Right cardiac atrium (tissue), 5 donors: ENCODE measurements around the gene STK32A. TPM values are rescaled to one million over a fixed set of nuclear protein-coding genes. Genes with fewer than 3 reads are reported as not detected.

ENCODE experiments used
- ATAC-seq, 2 donors: fragments of 200-7000 bp; cut with Tn5 transposase; one replicate each; pipeline versions ENCODE4 v1.8.0 to v1.9.1; 2020; ENCODE audit warnings: moderate library complexity in 2 of 2, mild to moderate bottlenecking in 1 of 2
- DNase-seq, 3 donors: peaks; one replicate each; pipeline ENCODE4 v3.0.0-alpha.2; 2020
- H3K27ac ChIP-seq: one replicate; pipeline ENCODE4 v1.5.1; 2013; ENCODE audit warnings: mild to moderate bottlenecking, low read length, control low read depth, moderate library complexity
- H3K27me3 ChIP-seq: one replicate; pipeline ENCODE4 v1.6.1; 2013; ENCODE audit not compliant: control insufficient read depth, insufficient read depth
- H3K4me1 ChIP-seq: one replicate; pipeline ENCODE4 v1.6.1; 2013; ENCODE audit warnings: low read length; ENCODE audit not compliant: control insufficient read depth, insufficient read depth
- H3K4me3 ChIP-seq: one replicate; pipeline ENCODE4 v1.5.1; 2013; ENCODE audit warnings: low read length, control low read depth
- H3K9me3 ChIP-seq: one replicate; pipeline ENCODE4 v1.6.1; 2013; ENCODE audit warnings: low read length; ENCODE audit not compliant: control insufficient read depth
- WGBS: extraction: QIAGEN DNeasy Blood & Tissue Kit; methylation state at CpG from one replicate; pipeline ENCODE4 v1.1.7; 2013; 5-methylcytosine and 5-hydroxymethylcytosine counted together
- intact Hi-C, 4 donors: fragments of 100-400 bp; cut with DNase I; formaldehyde crosslinking; loops; one replicate each; pipeline versions ENCODE4 v1.11.0 to v1.14.0; 2022 to 2023
- polyA plus RNA-seq: library from polyadenylated mRNA; stranded (reverse); fragments of 200-250 nt; gene quantifications from one replicate; pipeline ENCODE4 v1.2.3, GENCODE V29; 2013
- total RNA-seq, 4 donors: library from RNA; stranded (reverse); fragmentation: NEBNext Ultra II Directional; extraction: Animal tissue kit (Norgen Biotek cat#: 25700); gene quantifications; one replicate each; pipeline ENCODE4 v1.2.1, GENCODE V29; 2021
- donor health status: healthy with polysubstance abuse.
- donor health status: DM: no; HTN: yes; CAD: no.
- donor health status: DM: no; HTN: no; CAD: no.
- donor health status: DM: no; HTN: yes; CAD: no; lungs with severe emphysema.
- donor health status: DM: yes; HTN: yes; CAD: no.

Gene STK32A
- total and polyA plus RNA-seq, 5 donors: 0.81 to 2.9 (median 1.9) TPM

GRCh38 chr5:147427521-147428401, 192.9 kb downstream of the STK32A start:
- Histone ChIP-seq H3K9me3 (no peaks in the 10 kb centered on the region), H3K27me3 (no peaks in the 10 kb centered on the region), H3K27ac (peak overlapping the region; percentile 38), H3K4me1 (peaks cover 12% of the 10 kb centered on the region), H3K4me3 (no peak overlapping the region)
- ATAC-seq (peak; percentile 74 to 75), DNase-seq (peak in 2 of 3 donors; percentile 41 to 44)
- 35% methylated on average over 1 of the region's 1 CpG for WGBS
- intact Hi-C loops: no loop called here

- Histone ChIP-seq H3K4me3 (no peak overlapping the region), H3K9me3 (no peaks in the 10 kb centered on the region), H3K27me3 (no peaks in the 10 kb centered on the region), H3K27ac (no peak overlapping the region), H3K4me1 (peaks cover 12% of the 10 kb centered on the region)
- intact Hi-C loops: no loop called here
- WGBS: 92% methylated on average over 2 of the region's 2 CpGs
- no peak for ATAC-seq
- no peak for DNase-seq
Observed at GRCh38 chr5:147430628-147431027, 195.8 kb downstream of the STK32A start.

GRCh38 chr5:147431586-147431985, 196.8 kb downstream of the STK32A start:
- no peak overlapping the region for H3K27ac ChIP-seq
- DNase-seq: no peak
- H3K4me3 ChIP-seq: no peak overlapping the region
- intact Hi-C loops: no loop called here
- WGBS: 70% methylated on average over 3 of the region's 3 CpGs
- peaks cover 16% of the 10 kb centered on the region for H3K4me1 ChIP-seq
- H3K9me3 ChIP-seq: no peaks in the 10 kb centered on the region
- H3K27me3 ChIP-seq: no peaks in the 10 kb centered on the region
- ATAC-seq: no peak

GRCh38 chr5:147432323-147432722, 197.5 kb downstream of the STK32A start:
- peaks cover 20% of the 10 kb centered on the region for H3K4me1 ChIP-seq
- no peaks in the 10 kb centered on the region for H3K9me3 ChIP-seq
- no peak overlapping the region for H3K27ac ChIP-seq
- intact Hi-C loops: no loop called here
- WGBS: 34% methylated on average over 4 of the region's 4 CpGs
- ATAC-seq (no peak), DNase-seq (no peak)
- H3K4me3 ChIP-seq: no peak overlapping the region
- no peaks in the 10 kb centered on the region for H3K27me3 ChIP-seq

- Histone ChIP-seq H3K27me3 (no peaks in the 10 kb centered on the region), H3K9me3 (no peaks in the 10 kb centered on the region), H3K27ac (no peak overlapping the region), H3K4me1 (peaks cover 17% of the 10 kb centered on the region), H3K4me3 (no peak overlapping the region)
- DNase-seq: no peak
- intact Hi-C loops: no loop called here
- 66% methylated on average over 3 of the region's 3 CpGs for WGBS
- ATAC-seq: no peak
Observed at GRCh38 chr5:147434049-147434448, 199.2 kb downstream of the STK32A start.

- intact Hi-C loops: no loop called here
- no peaks in the 10 kb centered on the region for H3K9me3 ChIP-seq
- no peak for ATAC-seq
- no peaks in the 10 kb centered on the region for H3K27me3 ChIP-seq
- H3K4me3 ChIP-seq: no peak overlapping the region
- no peak for DNase-seq
- H3K27ac ChIP-seq: no peak overlapping the region
- 75% methylated on average over 3 of the region's 3 CpGs for WGBS
- H3K4me1 ChIP-seq: peaks cover 17% of the 10 kb centered on the region
Observed at GRCh38 chr5:147436596-147436995, 201.8 kb downstream of the STK32A start.

- ATAC-seq: no peak
- no peak overlapping the region for H3K4me3 ChIP-seq
- H3K9me3 ChIP-seq: no peaks in the 10 kb centered on the region
- intact Hi-C loops: no loop called here
- H3K27ac ChIP-seq: no peak overlapping the region
- 56% methylated on average over 6 of the region's 6 CpGs for WGBS
- no peaks in the 10 kb centered on the region for H3K27me3 ChIP-seq
- DNase-seq: no peak
- peaks cover 13% of the 10 kb centered on the region for H3K4me1 ChIP-seq
Observed at GRCh38 chr5:147437161-147437596, 202.4 kb downstream of the STK32A start.
